SK-N-SH (cell line): Measurements from ENCODE around the gene ROPN1L. TPM values are rescaled to one million over a fixed set of nuclear protein-coding genes. Genes with fewer than 3 reads are reported as not detected.

Source experiments
- CTCF ChIA-PET: fragments of 300-600, 350-600 bp; formaldehyde crosslinking; extraction: SDS; loops from one replicate; lab custom pipeline; 2021; lab: Yijun Ruan, JAX
- POLR2A ChIA-PET: fragments of 350-600 bp; sonication (Branson Sonifier 250); formaldehyde crosslinking; extraction: SDS; loops from one replicate; lab custom pipeline; 2020; ENCODE audit warnings: antibody characterized with exemption, inconsistent platforms; lab: Yijun Ruan, JAX
- DNase-seq: peaks from one replicate; pipeline ENCODE4 v3.0.0; 2012
- H2AFZ ChIP-seq: fragments of 200-600 bp; sonication (generic); 2 replicates; pipeline ENCODE4 v1.8.1; 2016; ENCODE audit warnings: antibody characterized with exemption, mild to moderate bottlenecking, low read depth
- H3F3A ChIP-seq: fragments of 200-600 bp; sonication (generic); replicated peaks from 2 replicates; pipeline ENCODE3; 2016; ENCODE audit warnings: antibody characterized with exemption, mild to moderate bottlenecking; ENCODE audit not compliant: insufficient read depth
- H3K27ac ChIP-seq, 2 experiments: fragments of 200-500 bp in 1 of 2; fragments of 200-600 bp in 1 of 2; sonication (Bioruptor generic) in 1 of 2; sonication (generic), shearing (Covaris generic) in 1 of 2; 2 replicates each; pipeline versions ENCODE4 v1.5.1 to v1.6.1; 2014 to 2016; ENCODE audit warnings: low read depth in 2 of 2, inconsistent platforms in 1 of 2, low read length in 1 of 2, mild to moderate bottlenecking in 1 of 2, mixed read lengths in 1 of 2
- H3K27me3 ChIP-seq: fragments of 200-600 bp; sonication (generic), shearing (Covaris generic); 2 replicates; pipeline ENCODE4 v1.6.1; 2016; ENCODE audit warnings: mixed run types; ENCODE audit not compliant: insufficient read depth
- H3K36me3 ChIP-seq, 2 experiments: fragments of 200-500 bp in 1 of 2; fragments of 200-600 bp in 1 of 2; sonication (Bioruptor generic) in 1 of 2; sonication (generic) in 1 of 2; replicated peaks in 1 of 2; 2 replicates each; pipeline versions ENCODE3 to v1.5.1; 2014 to 2016; ENCODE audit warnings: low read length in 1 of 2, mild to moderate bottlenecking in 1 of 2; ENCODE audit not compliant: insufficient read depth in 2 of 2, control insufficient read depth in 1 of 2
- H3K4me1 ChIP-seq, 2 experiments: fragments of 200-500 bp in 1 of 2; fragments of 200-600 bp in 1 of 2; sonication (Bioruptor generic) in 1 of 2; sonication (generic), shearing (Covaris generic) in 1 of 2; 2 replicates each; pipeline versions ENCODE4 v1.5.1 to v1.6.1; 2014 to 2016; ENCODE audit warnings: low read depth in 1 of 2, low read length in 1 of 2, mixed run types in 1 of 2; ENCODE audit not compliant: insufficient read depth in 2 of 2, control insufficient read depth in 1 of 2
- H3K4me2 ChIP-seq: fragments of 200-600 bp; sonication (generic), shearing (Covaris generic); 2 replicates; pipeline ENCODE4 v1.6.1; 2017; ENCODE audit warnings: mixed run types
- H3K4me3 ChIP-seq, 2 experiments: fragments of 200-500 bp in 1 of 2; fragments of 200-600 bp in 1 of 2; sonication (Bioruptor generic) in 1 of 2; sonication (generic), shearing (Covaris generic) in 1 of 2; 2 replicates each; pipeline versions ENCODE4 v1.5.1 to v1.8.1; 2014 to 2016; ENCODE audit warnings: low read depth in 2 of 2, inconsistent platforms in 1 of 2, low read length in 1 of 2, mild to moderate bottlenecking in 1 of 2, mixed read lengths in 1 of 2, moderate library complexity in 1 of 2
- H3K79me2 ChIP-seq: fragments of 200-600 bp; sonication (generic); 2 replicates; pipeline ENCODE4 v1.8.1; 2017; ENCODE audit warnings: mild to moderate bottlenecking; ENCODE audit not compliant: insufficient read depth
- H3K9ac ChIP-seq: fragments of 200-600 bp; sonication (generic); 2 replicates; pipeline ENCODE4 v1.6.1; 2017; ENCODE audit warnings: mixed run types
- H3K9me2 ChIP-seq: fragments of 200-600 bp; sonication (generic); 2 replicates; pipeline ENCODE4 v1.6.1; 2017; ENCODE audit warnings: mixed run types
- H3K9me3 ChIP-seq: fragments of 200-600 bp; sonication (generic); 2 replicates; pipeline ENCODE4 v1.6.1; 2017; ENCODE audit warnings: mixed run types, mild to moderate bottlenecking, moderate library complexity
- H4K20me1 ChIP-seq: fragments of 200-600 bp; sonication (generic); 2 replicates; pipeline ENCODE4 v1.6.1; 2017; ENCODE audit warnings: mild to moderate bottlenecking, mixed run types; ENCODE audit not compliant: insufficient read depth
- CHD2 ChIP-seq: fragments of 150-350 bp; IDR thresholded peaks from 2 replicates; pipeline ENCODE4 v1.6.1; 2018; ENCODE audit warnings: low read length; ENCODE audit not compliant: partially characterized antibody
- CTCF ChIP-seq: fragments of 200-600 bp; sonication (generic); IDR thresholded peaks from 2 replicates; pipeline ENCODE4 v1.6.1; 2017; ENCODE audit warnings: antibody characterized with exemption, mild to moderate bottlenecking, moderate library complexity
- FOSL2 ChIP-seq: IDR thresholded peaks from 2 replicates; pipeline ENCODE4 v1.4.0; 2012; ENCODE audit warnings: low read depth, mild to moderate bottlenecking, moderate library complexity, borderline replicate concordance
- MXI1 ChIP-seq: IDR thresholded peaks from 2 replicates; pipeline ENCODE4 v1.6.1; 2012; ENCODE audit warnings: mild to moderate bottlenecking, low read depth, low read length, improper control_type of control experiment
- RCOR1 ChIP-seq: fragments of 150-350 bp; IDR thresholded peaks from 2 replicates; pipeline ENCODE4 v1.6.1; 2017; ENCODE audit warnings: antibody characterized with exemption, low read length
- RFX5 ChIP-seq: IDR thresholded peaks from 2 replicates; pipeline ENCODE4 v1.6.1; 2012; ENCODE audit warnings: mild to moderate bottlenecking, improper control_type of control experiment, low read length
- SMC3 ChIP-seq: IDR thresholded peaks from 2 replicates; pipeline ENCODE4 v1.6.1; 2012; ENCODE audit warnings: low read depth, low read length, improper control_type of control experiment
- TAF1 ChIP-seq: IDR thresholded peaks from 2 replicates; pipeline ENCODE4 v1.6.1; 2012; ENCODE audit warnings: low read depth, mild to moderate bottlenecking, low read length, moderate library complexity, borderline replicate concordance
- WGBS: methylation state at CpG from one replicate; pipeline ENCODE4 v1.1.6; 2017; ENCODE audit warnings: low lambda C conversion rate; 5-methylcytosine and 5-hydroxymethylcytosine counted together
- polyA plus RNA-seq, 3 experiments: library from polyadenylated mRNA; depleted of rRNA; stranded (reverse); fragments of >200 nt; gene quantifications; 2 replicates each; pipeline ENCODE4 v1.2.3, GENCODE V29; 2012
- TF ChIP-seq, protein P1 (sequence below): IDR thresholded peaks from 2 replicates; pipeline ENCODE4 v1.4.0; 2012; ENCODE audit warnings: low read depth, borderline replicate concordance

The ROPN1L gene
- polyA plus RNA-seq, 1 of the 3 experiments (the other 2 are of a cell fraction): 0.31 TPM

- TF ChIP-seq, protein P1, sequence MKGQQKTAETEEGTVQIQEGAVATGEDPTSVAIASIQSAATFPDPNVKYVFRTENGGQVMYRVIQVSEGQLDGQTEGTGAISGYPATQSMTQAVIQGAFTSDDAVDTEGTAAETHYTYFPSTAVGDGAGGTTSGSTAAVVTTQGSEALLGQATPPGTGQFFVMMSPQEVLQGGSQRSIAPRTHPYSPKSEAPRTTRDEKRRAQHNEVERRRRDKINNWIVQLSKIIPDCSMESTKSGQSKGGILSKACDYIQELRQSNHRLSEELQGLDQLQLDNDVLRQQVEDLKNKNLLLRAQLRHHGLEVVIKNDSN: no peak
- TF ChIP-seq RCOR1 (no peak), CTCF (no peak), TAF1 (no peak), SMC3 (no peak)
- TF ChIP-seq, all 33 proteins: peak for 0
Observed at GRCh38 chr5:10432059-10433008, 9.3 kb upstream of the ROPN1L start (continued).

DNA sequence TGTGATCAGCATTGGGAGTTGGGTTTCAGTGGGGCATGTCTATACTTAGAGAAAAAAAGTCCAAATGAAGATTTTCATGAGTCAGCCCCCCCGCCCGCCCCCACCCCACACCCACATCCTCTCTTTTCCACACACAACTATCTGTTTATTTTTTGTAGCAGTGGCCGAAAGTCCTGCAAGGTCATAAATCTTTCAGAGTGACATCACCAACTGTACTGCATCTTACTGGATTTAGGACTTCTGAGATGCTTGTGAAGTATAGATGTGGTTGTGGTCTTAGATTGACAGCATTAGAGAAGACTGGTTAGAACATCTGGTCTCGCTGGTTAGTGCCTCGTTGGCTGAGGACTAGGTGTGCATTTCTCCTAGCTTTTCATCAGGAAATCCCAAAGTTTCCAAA, 7.3 kb upstream of the ROPN1L start:
- H3F3A ChIP-seq: peaks cover 17% of the 10 kb centered on the region
- H3K4me1 ChIP-seq: no peaks in the 10 kb centered on the region
- no peaks in the 10 kb centered on the region for H3K9me3 ChIP-seq
- no peak for DNase-seq
- no peak overlapping the region for H3K9ac ChIP-seq
- no peak overlapping the region for H2AFZ ChIP-seq
- whole genome bisulfite sequencing: 90% methylated on average over 5 of the region's 5 CpGs
- H3K9me2 ChIP-seq: no peaks in the 10 kb centered on the region
- H3K4me2 ChIP-seq: no peak overlapping the region
- no peaks in the 10 kb centered on the region for H3K27me3 ChIP-seq
- ChIA-PET POLR2A (no interaction called here), CTCF (interaction anchor here (0.6 to 2.6 kb wide), 2 partner anchors 10 to 777 kb away, joined by 3 to 10 read pairs; no protein-coding TSS in a partner anchor)
- H3K27ac ChIP-seq: no peak overlapping the region
- TF ChIP-seq MXI1: no peak
- no peak for TF ChIP-seq CHD2
- TF ChIP-seq FOSL2: no peak
- TF ChIP-seq CTCF: no peak
- no peak for TF ChIP-seq RFX5
- no peak overlapping the region for H3K4me3 ChIP-seq
- no peaks in the 10 kb centered on the region; the same call in 1 of the 2 replicates for H3K79me2 ChIP-seq
- H4K20me1 ChIP-seq: no peaks in the 10 kb centered on the region
- H3K36me3 ChIP-seq: peaks cover 59 to 78% of the 10 kb centered on the region in 2 experiments
